Gastrocnemius medialis (tissue), 4 donors: ENCODE results near the gene PLEKHA5.

Experiments used
- POLR2A ChIP-seq, 2 donors: fragments of 450-650 bp; IDR thresholded peaks; one replicate each; pipeline ENCODE4 v1.6.1; 2017; ENCODE audit warnings: antibody characterized with exemption in 2 of 2, mild to moderate bottlenecking in 2 of 2, moderate library complexity in 2 of 2
- TF ChIP-seq, protein P1 (sequence below), 5 experiments: fragments of 450-650 bp in 3 of 5; fragments of 200-600 bp in 2 of 5; sonication (generic) in 2 of 5; IDR thresholded peaks in 4 of 5; conservative IDR thresholded peaks in 1 of 5; 1 replicate in 4 of 5; 2 replicates in 1 of 5; pipeline ENCODE4 v1.5.1; 2016 to 2019; ENCODE audit warnings: antibody characterized with exemption in 5 of 5, mild to moderate bottlenecking in 3 of 5, moderate library complexity in 3 of 5

GRCh38 chr12:19177754-19178153 is 48.2 kb downstream of the PLEKHA5 start:
- TF ChIP-seq, protein P1, sequence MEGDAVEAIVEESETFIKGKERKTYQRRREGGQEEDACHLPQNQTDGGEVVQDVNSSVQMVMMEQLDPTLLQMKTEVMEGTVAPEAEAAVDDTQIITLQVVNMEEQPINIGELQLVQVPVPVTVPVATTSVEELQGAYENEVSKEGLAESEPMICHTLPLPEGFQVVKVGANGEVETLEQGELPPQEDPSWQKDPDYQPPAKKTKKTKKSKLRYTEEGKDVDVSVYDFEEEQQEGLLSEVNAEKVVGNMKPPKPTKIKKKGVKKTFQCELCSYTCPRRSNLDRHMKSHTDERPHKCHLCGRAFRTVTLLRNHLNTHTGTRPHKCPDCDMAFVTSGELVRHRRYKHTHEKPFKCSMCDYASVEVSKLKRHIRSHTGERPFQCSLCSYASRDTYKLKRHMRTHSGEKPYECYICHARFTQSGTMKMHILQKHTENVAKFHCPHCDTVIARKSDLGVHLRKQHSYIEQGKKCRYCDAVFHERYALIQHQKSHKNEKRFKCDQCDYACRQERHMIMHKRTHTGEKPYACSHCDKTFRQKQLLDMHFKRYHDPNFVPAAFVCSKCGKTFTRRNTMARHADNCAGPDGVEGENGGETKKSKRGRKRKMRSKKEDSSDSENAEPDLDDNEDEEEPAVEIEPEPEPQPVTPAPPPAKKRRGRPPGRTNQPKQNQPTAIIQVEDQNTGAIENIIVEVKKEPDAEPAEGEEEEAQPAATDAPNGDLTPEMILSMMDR (IDR thresholded peaks at IDR 0.05 in 4 of 5, conservative IDR thresholded peaks at IDR 0.05 in 1 of 5) = no peak
- no peak for TF ChIP-seq POLR2A (IDR thresholded peaks at IDR 0.05)
